SK-N-SH treated with all-trans-retinoic acid at 6 μM for 48 hours (cell line): ENCODE measurements around the gene MANBA.
A peak's percentile ranks its signal among the peaks of the same experiment; 100 is the strongest.

Source experiments
- ATAC-seq: fragments of 200-7000 bp; cut with Tn5 transposase; 3 replicates; pipeline ENCODE4 v1.9.1; 2020; ENCODE audit warnings: mild to moderate bottlenecking, moderate library complexity
- ARNTL ChIP-seq: fragments of 450-650 bp; formaldehyde crosslinking; IDR thresholded peaks from 2 replicates; pipeline ENCODE4 v1.5.0; 2020; ENCODE audit warnings: low read depth, mild to moderate bottlenecking, moderate library complexity, borderline replicate concordance
- BACH2 ChIP-seq: fragments of 250-450 bp; sonication (Bioruptor Pico); IDR thresholded peaks from 2 replicates; pipeline ENCODE4 v1.9.0; 2021; ENCODE audit warnings: mild to moderate bottlenecking, borderline replicate concordance
- CSDC2 ChIP-seq: fragments of 250-450 bp; sonication (Bioruptor Pico); IDR thresholded peaks from 2 replicates; pipeline ENCODE4 v1.5.0; 2020; ENCODE audit warnings: mild to moderate bottlenecking, moderate library complexity
- ESRRG ChIP-seq: fragments of 250-450 bp; sonication (Bioruptor Pico); IDR thresholded peaks from 2 replicates; pipeline ENCODE4 v1.6.1; 2021; ENCODE audit warnings: mild to moderate bottlenecking
- GLIS3 ChIP-seq: fragments of 250-450 bp; sonication (Bioruptor Pico); IDR thresholded peaks from 2 replicates; pipeline ENCODE4 v1.5.0; 2020; ENCODE audit warnings: mild to moderate bottlenecking, moderate library complexity
- ISL1 ChIP-seq: fragments of 250-450 bp; sonication (Bioruptor Pico); IDR thresholded peaks from 2 replicates; pipeline ENCODE4 v2.1.2; 2022; ENCODE audit warnings: mild to moderate bottlenecking, moderate library complexity
- OSR1 ChIP-seq: fragments of 250-450 bp; sonication (Bioruptor Pico); IDR thresholded peaks from 2 replicates; pipeline ENCODE4 v1.8.0; 2022; ENCODE audit warnings: moderate library complexity, mild to moderate bottlenecking, inconsistent platforms
- PPARA ChIP-seq: fragments of 250-450 bp; sonication (Bioruptor Pico); IDR thresholded peaks from 2 replicates; pipeline ENCODE4 v1.5.0; 2020; ENCODE audit warnings: mild to moderate bottlenecking, borderline replicate concordance
- SNAI2 ChIP-seq: fragments of 250-450 bp; sonication (Bioruptor Pico); IDR thresholded peaks from 2 replicates; pipeline ENCODE4 v1.5.0; 2020; ENCODE audit warnings: mild to moderate bottlenecking, moderate library complexity
- TCF4 ChIP-seq: fragments of 250-450 bp; sonication (Bioruptor Pico); IDR thresholded peaks from 2 replicates; pipeline ENCODE4 v1.8.0; 2021; ENCODE audit warnings: mild to moderate bottlenecking, moderate library complexity, borderline replicate concordance
- TOX ChIP-seq: fragments of 250-450 bp; sonication (Bioruptor Pico); IDR thresholded peaks from 2 replicates; pipeline ENCODE4 v1.8.0; 2021; ENCODE audit warnings: mild to moderate bottlenecking, moderate library complexity, borderline replicate concordance
- ZC3H10 ChIP-seq: fragments of 250-450 bp; sonication (Bioruptor Pico); IDR thresholded peaks from 2 replicates; pipeline ENCODE4 v1.5.1; 2021; ENCODE audit warnings: mild to moderate bottlenecking, moderate library complexity
- ZFP3 ChIP-seq: fragments of 250-450 bp; sonication (Bioruptor Pico); IDR thresholded peaks from 2 replicates; pipeline ENCODE4 v1.5.0; 2020; ENCODE audit warnings: mild to moderate bottlenecking, moderate library complexity
- ZFP30 ChIP-seq: fragments of 450-650 bp; formaldehyde crosslinking; IDR thresholded peaks from 2 replicates; pipeline ENCODE4 v1.5.0; 2022; ENCODE audit warnings: mild to moderate bottlenecking, moderate library complexity
- ZNF565 ChIP-seq: fragments of 450-650 bp; formaldehyde crosslinking; conservative IDR thresholded peaks from 2 replicates; pipeline ENCODE4 v1.5.0; 2020; ENCODE audit warnings: low read depth, mild to moderate bottlenecking, moderate library complexity
- ZNF70 ChIP-seq: fragments of 450-650 bp; formaldehyde crosslinking; IDR thresholded peaks from 2 replicates; pipeline ENCODE4 v1.5.0; 2020; ENCODE audit warnings: mild to moderate bottlenecking, moderate library complexity
- ZNF8 ChIP-seq: fragments of 450-650 bp; formaldehyde crosslinking; IDR thresholded peaks from 2 replicates; pipeline ENCODE4 v1.5.0; 2020; ENCODE audit warnings: mild to moderate bottlenecking, moderate library complexity
- TF ChIP-seq, protein P1 (sequence below): fragments of 250-450 bp; sonication (Bioruptor Pico); IDR thresholded peaks from 2 replicates; pipeline ENCODE4 v1.8.0; 2020; ENCODE audit warnings: mild to moderate bottlenecking, moderate library complexity, borderline replicate concordance
- TF ChIP-seq, protein P2 (sequence below): fragments of 250-450 bp; sonication (Bioruptor Pico); IDR thresholded peaks from 2 replicates; pipeline ENCODE4 v1.5.1; 2020; ENCODE audit warnings: low read depth, mild to moderate bottlenecking, moderate library complexity
- TF ChIP-seq, protein P3 (sequence below): fragments of 250-450 bp; sonication (Bioruptor Pico); IDR thresholded peaks from 2 replicates; pipeline ENCODE4 v1.8.0; 2021; ENCODE audit warnings: low read depth, mild to moderate bottlenecking, moderate library complexity, borderline replicate concordance
- TF ChIP-seq, protein P4 (sequence below): fragments of 250-450 bp; sonication (Bioruptor Pico); IDR thresholded peaks from 2 replicates; pipeline ENCODE4 v1.5.1; 2021; ENCODE audit warnings: mild to moderate bottlenecking, moderate library complexity

Gene MANBA

DNA sequence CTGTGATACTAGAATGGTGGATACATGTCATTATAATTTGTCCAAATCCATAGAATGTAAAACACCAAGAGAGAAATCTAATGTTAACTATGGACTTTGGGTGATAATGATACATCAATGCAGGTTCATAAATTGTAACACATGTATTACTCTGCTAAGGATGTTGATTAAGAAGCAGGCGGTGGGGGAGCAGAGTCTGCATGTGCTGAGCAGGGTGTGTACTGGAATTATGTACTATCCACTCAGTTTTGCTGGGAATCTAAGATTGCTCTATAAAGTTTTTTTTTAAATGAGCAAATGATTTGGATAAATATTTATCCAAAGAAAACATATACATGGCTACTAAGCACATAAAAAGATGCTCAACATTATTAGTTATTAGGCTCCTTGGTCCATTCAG lies 15.0 kb upstream of the MANBA start (continued):
- TF ChIP-seq BACH2 (CRISPR knock-in tag) (no peak), ZFP30 (no peak), OSR1 (CRISPR knock-in tag) (no peak)

DNA sequence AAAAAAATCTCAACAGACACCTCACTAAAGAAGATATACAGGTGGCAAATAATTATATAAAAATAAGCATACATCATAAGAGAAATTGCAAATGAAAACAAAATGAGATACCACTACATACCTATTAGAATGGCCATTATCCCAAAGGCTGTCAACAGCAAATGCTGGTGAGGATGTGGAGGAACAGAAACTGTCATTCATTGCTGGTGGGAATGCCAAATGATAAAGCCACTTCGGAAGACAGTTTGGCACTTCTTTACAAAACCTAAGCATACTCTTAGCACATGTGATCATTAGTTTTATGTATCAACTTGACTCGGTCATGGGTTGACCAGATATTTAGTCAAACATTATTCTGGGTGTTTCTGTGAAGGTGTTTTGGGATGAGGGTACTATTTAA lies 13.5 kb upstream of the MANBA start:
- TF ChIP-seq, protein P1, sequence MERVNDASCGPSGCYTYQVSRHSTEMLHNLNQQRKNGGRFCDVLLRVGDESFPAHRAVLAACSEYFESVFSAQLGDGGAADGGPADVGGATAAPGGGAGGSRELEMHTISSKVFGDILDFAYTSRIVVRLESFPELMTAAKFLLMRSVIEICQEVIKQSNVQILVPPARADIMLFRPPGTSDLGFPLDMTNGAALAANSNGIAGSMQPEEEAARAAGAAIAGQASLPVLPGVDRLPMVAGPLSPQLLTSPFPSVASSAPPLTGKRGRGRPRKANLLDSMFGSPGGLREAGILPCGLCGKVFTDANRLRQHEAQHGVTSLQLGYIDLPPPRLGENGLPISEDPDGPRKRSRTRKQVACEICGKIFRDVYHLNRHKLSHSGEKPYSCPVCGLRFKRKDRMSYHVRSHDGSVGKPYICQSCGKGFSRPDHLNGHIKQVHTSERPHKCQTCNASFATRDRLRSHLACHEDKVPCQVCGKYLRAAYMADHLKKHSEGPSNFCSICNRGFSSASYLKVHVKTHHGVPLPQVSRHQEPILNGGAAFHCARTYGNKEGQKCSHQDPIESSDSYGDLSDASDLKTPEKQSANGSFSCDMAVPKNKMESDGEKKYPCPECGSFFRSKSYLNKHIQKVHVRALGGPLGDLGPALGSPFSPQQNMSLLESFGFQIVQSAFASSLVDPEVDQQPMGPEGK, result no peak
- TF ChIP-seq ARNTL (CRISPR knock-in tag) (no peak), ZFP3 (no peak), PPARA (CRISPR knock-in tag) (no peak), SNAI2 (CRISPR knock-in tag) (no peak), OSR1 (CRISPR knock-in tag) (no peak), TCF4 (CRISPR knock-in tag) (no peak), BACH2 (CRISPR knock-in tag) (no peak)
- no peak for ATAC-seq

DNA sequence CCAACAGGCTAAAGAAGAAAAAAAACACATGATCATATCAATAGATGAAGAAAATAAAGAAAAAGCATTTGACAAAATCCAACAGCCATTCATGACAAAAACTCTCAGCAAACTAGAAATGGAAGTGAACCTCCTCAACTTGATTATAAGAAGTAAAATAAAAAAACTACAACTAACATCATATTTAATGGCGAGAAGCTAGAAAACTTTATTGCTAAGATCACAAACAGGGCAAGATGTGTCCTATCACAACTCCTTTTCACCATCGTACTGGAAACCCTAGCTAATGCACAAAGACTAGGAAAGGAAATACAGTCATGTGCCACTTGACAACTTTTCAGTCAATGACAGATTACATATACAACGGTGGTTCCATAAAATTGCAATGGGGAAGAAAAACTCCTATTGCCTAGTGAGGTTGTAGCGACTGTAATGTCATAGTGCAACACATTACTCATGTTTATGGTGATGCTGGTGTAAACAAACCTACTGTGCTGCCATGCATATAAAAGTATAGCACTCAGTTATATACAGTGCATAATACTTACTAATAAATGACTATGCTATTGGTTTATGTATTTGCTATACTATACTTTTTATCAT lies 12.1 kb upstream of the MANBA start:
- no peak for ATAC-seq
- TF ChIP-seq CSDC2 (CRISPR knock-in tag) (no peak), TOX (CRISPR knock-in tag) (no peak), ARNTL (CRISPR knock-in tag) (no peak), ZC3H10 (CRISPR knock-in tag) (no peak), GLIS3 (no peak), ZNF70 (CRISPR knock-in tag) (no peak), ISL1 (CRISPR knock-in tag) (no peak)
- TF ChIP-seq, protein P2, sequence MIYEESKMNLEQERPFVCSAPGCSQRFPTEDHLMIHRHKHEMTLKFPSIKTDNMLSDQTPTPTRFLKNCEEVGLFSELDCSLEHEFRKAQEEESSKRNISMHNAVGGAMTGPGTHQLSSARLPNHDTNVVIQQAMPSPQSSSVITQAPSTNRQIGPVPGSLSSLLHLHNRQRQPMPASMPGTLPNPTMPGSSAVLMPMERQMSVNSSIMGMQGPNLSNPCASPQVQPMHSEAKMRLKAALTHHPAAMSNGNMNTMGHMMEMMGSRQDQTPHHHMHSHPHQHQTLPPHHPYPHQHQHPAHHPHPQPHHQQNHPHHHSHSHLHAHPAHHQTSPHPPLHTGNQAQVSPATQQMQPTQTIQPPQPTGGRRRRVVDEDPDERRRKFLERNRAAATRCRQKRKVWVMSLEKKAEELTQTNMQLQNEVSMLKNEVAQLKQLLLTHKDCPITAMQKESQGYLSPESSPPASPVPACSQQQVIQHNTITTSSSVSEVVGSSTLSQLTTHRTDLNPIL, result no peak

DNA sequence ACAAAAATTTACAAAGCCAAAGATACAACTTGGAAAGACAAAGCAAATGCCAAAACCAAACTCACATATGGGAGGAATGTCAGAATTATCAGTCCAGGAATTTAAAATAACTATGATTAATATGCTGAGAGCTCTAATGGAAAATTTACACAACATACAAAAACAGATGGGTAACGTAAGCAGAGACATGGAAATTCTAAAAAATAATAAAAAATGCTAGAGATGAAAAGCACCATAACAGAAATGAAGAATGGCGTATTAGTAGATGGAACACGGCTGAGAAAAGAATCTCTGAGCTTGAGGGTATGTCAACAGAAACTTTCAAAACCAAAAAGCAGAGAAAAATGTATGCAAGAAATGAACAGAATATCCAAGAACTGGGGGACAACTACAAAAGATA lies 4.1 kb upstream of the MANBA start:
- ATAC-seq, result no peak
- TF ChIP-seq SNAI2 (CRISPR knock-in tag) (no peak), ISL1 (CRISPR knock-in tag) (peak; percentile 17; the same call in 1 of the 2 replicates)

DNA sequence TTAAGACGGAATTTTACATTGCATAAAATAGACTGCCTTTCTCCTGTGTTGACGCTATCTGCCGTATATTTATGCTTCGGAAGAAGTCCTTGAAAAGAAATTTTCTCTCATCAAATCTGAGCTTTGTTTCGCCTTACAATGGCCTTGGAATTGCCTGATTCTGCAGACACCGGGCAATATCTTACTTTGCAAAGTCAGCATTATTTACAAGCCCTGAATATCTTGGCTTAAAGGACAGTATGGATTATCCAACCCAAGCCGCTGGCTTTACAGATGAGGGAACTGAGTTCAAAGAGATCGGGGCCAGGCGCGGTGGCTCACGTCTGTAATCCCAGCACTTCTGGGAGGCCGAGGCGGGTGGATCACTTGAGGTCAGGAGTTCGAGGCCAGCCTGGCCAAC lies 1.1 kb upstream of the MANBA start:
- ATAC-seq, result no peak
- TF ChIP-seq, protein P3, sequence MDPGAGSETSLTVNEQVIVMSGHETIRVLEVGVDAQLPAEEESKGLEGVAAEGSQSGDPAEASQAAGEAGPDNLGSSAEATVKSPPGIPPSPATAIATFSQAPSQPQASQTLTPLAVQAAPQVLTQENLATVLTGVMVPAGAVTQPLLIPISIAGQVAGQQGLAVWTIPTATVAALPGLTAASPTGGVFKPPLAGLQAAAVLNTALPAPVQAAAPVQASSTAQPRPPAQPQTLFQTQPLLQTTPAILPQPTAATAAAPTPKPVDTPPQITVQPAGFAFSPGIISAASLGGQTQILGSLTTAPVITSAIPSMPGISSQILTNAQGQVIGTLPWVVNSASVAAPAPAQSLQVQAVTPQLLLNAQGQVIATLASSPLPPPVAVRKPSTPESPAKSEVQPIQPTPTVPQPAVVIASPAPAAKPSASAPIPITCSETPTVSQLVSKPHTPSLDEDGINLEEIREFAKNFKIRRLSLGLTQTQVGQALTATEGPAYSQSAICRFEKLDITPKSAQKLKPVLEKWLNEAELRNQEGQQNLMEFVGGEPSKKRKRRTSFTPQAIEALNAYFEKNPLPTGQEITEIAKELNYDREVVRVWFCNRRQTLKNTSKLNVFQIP (CRISPR knock-in tag), result no peak
- TF ChIP-seq OSR1 (CRISPR knock-in tag) (no peak), SNAI2 (CRISPR knock-in tag) (no peak), ZNF8 (CRISPR knock-in tag) (no peak), TOX (CRISPR knock-in tag) (no peak), ZNF70 (CRISPR knock-in tag) (no peak), ZNF565 (CRISPR knock-in tag) (no peak), BACH2 (CRISPR knock-in tag) (no peak), CSDC2 (CRISPR knock-in tag) (no peak), ESRRG (CRISPR knock-in tag) (no peak), ISL1 (CRISPR knock-in tag) (no peak), PPARA (CRISPR knock-in tag) (no peak), GLIS3 (no peak)
- TF ChIP-seq, protein P4, sequence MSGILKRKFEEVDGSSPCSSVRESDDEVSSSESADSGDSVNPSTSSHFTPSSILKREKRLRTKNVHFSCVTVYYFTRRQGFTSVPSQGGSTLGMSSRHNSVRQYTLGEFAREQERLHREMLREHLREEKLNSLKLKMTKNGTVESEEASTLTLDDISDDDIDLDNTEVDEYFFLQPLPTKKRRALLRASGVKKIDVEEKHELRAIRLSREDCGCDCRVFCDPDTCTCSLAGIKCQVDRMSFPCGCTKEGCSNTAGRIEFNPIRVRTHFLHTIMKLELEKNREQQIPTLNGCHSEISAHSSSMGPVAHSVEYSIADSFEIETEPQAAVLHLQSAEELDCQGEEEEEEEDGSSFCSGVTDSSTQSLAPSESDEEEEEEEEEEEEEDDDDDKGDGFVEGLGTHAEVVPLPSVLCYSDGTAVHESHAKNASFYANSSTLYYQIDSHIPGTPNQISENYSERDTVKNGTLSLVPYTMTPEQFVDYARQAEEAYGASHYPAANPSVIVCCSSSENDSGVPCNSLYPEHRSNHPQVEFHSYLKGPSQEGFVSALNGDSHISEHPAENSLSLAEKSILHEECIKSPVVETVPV, result no peak
- TF ChIP-seq, protein P1, result no peak
